ENCODE data around the gene ELOVL4. TPM values are rescaled to one million over a fixed set of nuclear protein-coding genes. Genes with fewer than 3 reads are reported as not detected.

ELOVL4 gene
- total RNA-seq, 1 experiment from 2014 or later, result 8.5 TPM

GRCh38 chr6:79947191-79948186, at the start of gene ELOVL4 (continued):
- TF ChIP-seq ERG (CRISPR knock-in tag; IDR thresholded peaks at IDR 0.05) (no peak), ATF1 (CRISPR knock-in tag; IDR thresholded peaks at IDR 0.05) (0 out of 2 replicates have a peak, but pooled peaks have one; percentile 57), NFATC4 (CRISPR knock-in tag; IDR thresholded peaks at IDR 0.05) (no peak), CREB1 (CRISPR knock-in tag; IDR thresholded peaks at IDR 0.05) (peak; percentile 82), MAX (CRISPR knock-in tag; IDR thresholded peaks at IDR 0.05) (peak; percentile 97), GABPB1 (CRISPR knock-in tag; IDR thresholded peaks at IDR 0.05) (no peak), EMX1 (CRISPR knock-in tag; IDR thresholded peaks at IDR 0.05) (no peak), STAT6 (CRISPR knock-in tag; conservative IDR thresholded peaks at IDR 0.05; ENCODE audit: low read depth) (no peak), MYBL2 (CRISPR knock-in tag; IDR thresholded peaks at IDR 0.05) (no peak; the same call in 1 of the 2 replicates), ZNF317 (CRISPR knock-in tag; IDR thresholded peaks at IDR 0.05; ENCODE audit: borderline replicate concordance, low read depth) (no peak), ZNF138 (CRISPR knock-in tag; conservative IDR thresholded peaks at IDR 0.05) (0 out of 2 replicates have a peak, but pooled peaks have one; percentile 25), ZNF219 (CRISPR knock-in tag; IDR thresholded peaks at IDR 0.05; ENCODE audit: borderline replicate concordance) (no peak), ZBTB43 (CRISPR knock-in tag; IDR thresholded peaks at IDR 0.05) (no peak), SMAD3 (CRISPR knock-in tag; IDR thresholded peaks at IDR 0.05; ENCODE audit: borderline replicate concordance) (no peak; the same call in 1 of the 2 replicates), ZNF416 (CRISPR knock-in tag; IDR thresholded peaks at IDR 0.05) (no peak), ZNF532 (CRISPR knock-in tag; IDR thresholded peaks at IDR 0.05; ENCODE audit: borderline replicate concordance) (no peak), ZNF121 (CRISPR knock-in tag; IDR thresholded peaks at IDR 0.05) (no peak), IRF2 (CRISPR knock-in tag; IDR thresholded peaks at IDR 0.05; ENCODE audit: borderline replicate concordance, low read depth) (no peak), MXD4 (CRISPR knock-in tag; IDR thresholded peaks at IDR 0.05; ENCODE audit: borderline replicate concordance) (no peak), ATF2 (CRISPR knock-in tag; IDR thresholded peaks at IDR 0.05; ENCODE audit: borderline replicate concordance, low read depth) (no peak), ZMAT4 (CRISPR knock-in tag; IDR thresholded peaks at IDR 0.05) (no peak), CTCF (IDR thresholded peaks at IDR 0.05) (no peak), ATF3 (CRISPR knock-in tag; conservative IDR thresholded peaks at IDR 0.05) (no peak), NR2C2 (CRISPR knock-in tag; IDR thresholded peaks at IDR 0.05) (0 out of 2 replicates have a peak, but pooled peaks have one; percentile 53)

All from WTC11 (cell line).